HepG2 (cell line): ENCODE results near the gene COASY. TPM values are rescaled to one million over a fixed set of nuclear protein-coding genes. Genes with fewer than 3 reads are reported as not detected.

Experiments
- AGO2 ChIP-seq: fragments of 200-400 bp; formaldehyde crosslinking; optimal IDR thresholded peaks from 2 replicates; pipeline ENCODE3; 2017; ENCODE audit warnings: mild to moderate bottlenecking, low read depth, low read length, moderate library complexity
- ATF7-NPFF ChIP-seq: sonication (generic); formaldehyde crosslinking; IDR thresholded peaks from 2 replicates; pipeline ENCODE4 v1.8.1; 2023; ENCODE audit warnings: mild to moderate bottlenecking, low read depth, missing genetic modification reagents, moderate library complexity
- CC2D1A ChIP-seq: sonication (generic); formaldehyde crosslinking; IDR thresholded peaks from 2 replicates; pipeline ENCODE4 v1.8.1; 2023; ENCODE audit warnings: mild to moderate bottlenecking, missing genetic modification reagents
- ELF4 ChIP-seq: sonication (generic); formaldehyde crosslinking; IDR thresholded peaks from 2 replicates; pipeline ENCODE4 v1.5.0; 2020; ENCODE audit warnings: missing genetic modification reagents, mild to moderate bottlenecking, moderate library complexity, borderline replicate concordance
- HIC2 ChIP-seq: sonication (generic); formaldehyde crosslinking; IDR thresholded peaks from 2 replicates; pipeline ENCODE4 v1.9.0; 2022; ENCODE audit warnings: low read depth, missing genetic modification reagents
- HMGA1 ChIP-seq: sonication (generic); formaldehyde crosslinking; conservative IDR thresholded peaks from 2 replicates; pipeline ENCODE4 v1.4.0; 2020; ENCODE audit warnings: missing genetic modification reagents
- HNF4G ChIP-seq, 2 experiments: sonication (generic) in 1 of 2; formaldehyde crosslinking in 1 of 2; IDR thresholded peaks; 2 replicates each; pipeline versions ENCODE4 v1.4.0 to v1.6.1; 2011 to 2020; ENCODE audit warnings: borderline replicate concordance in 2 of 2, low read depth in 2 of 2, mild to moderate bottlenecking in 2 of 2, low read length in 1 of 2, missing genetic modification reagents in 1 of 2, moderate library complexity in 1 of 2
- KDM5A ChIP-seq: fragments of 200-600 bp; sonication (generic); IDR thresholded peaks from 2 replicates; pipeline ENCODE4 v1.7.0; 2018; ENCODE audit warnings: antibody characterized with exemption, mild to moderate bottlenecking, low read length, borderline replicate concordance
- KLF12 ChIP-seq: sonication (generic); formaldehyde crosslinking; IDR thresholded peaks from 2 replicates; pipeline ENCODE4 v1.4.0; 2020; ENCODE audit warnings: missing genetic modification reagents, borderline replicate concordance
- MIER3 ChIP-seq: IDR thresholded peaks from 2 replicates; pipeline ENCODE4 v1.6.1; 2016; ENCODE audit warnings: missing compliant biosample characterization, borderline replicate concordance
- PCBP1 ChIP-seq: fragments of 200-400 bp; formaldehyde crosslinking; IDR thresholded peaks from 2 replicates; pipeline ENCODE4 v1.6.1; 2017; ENCODE audit warnings: mild to moderate bottlenecking, low read depth, low read length, borderline replicate concordance
- POLR2A ChIP-seq, 2 experiments: IDR thresholded peaks; 2 replicates each; pipeline ENCODE4 v1.6.1; 2011; ENCODE audit warnings: low read depth in 2 of 2, low read length in 2 of 2, mild to moderate bottlenecking in 1 of 2, moderate library complexity in 1 of 2; ENCODE audit not compliant: insufficient read depth in 1 of 2
- SIX1 ChIP-seq: sonication (generic); formaldehyde crosslinking; IDR thresholded peaks from 2 replicates; pipeline ENCODE4 v1.4.0; 2020; ENCODE audit warnings: missing genetic modification reagents, borderline replicate concordance
- ZNF3 ChIP-seq: IDR thresholded peaks from 2 replicates; pipeline ENCODE4 v1.7.0; 2017; ENCODE audit warnings: inconsistent platforms
- ZNF354B ChIP-seq: sonication (generic); formaldehyde crosslinking; IDR thresholded peaks from 2 replicates; pipeline ENCODE4 v1.8.0; 2022; ENCODE audit warnings: mild to moderate bottlenecking, missing genetic modification reagents
- ZNF460 ChIP-seq: sonication (generic); formaldehyde crosslinking; IDR thresholded peaks from 2 replicates; pipeline ENCODE4 v1.5.1; 2020; ENCODE audit warnings: missing genetic modification reagents, mild to moderate bottlenecking, borderline replicate concordance
- ZNF513 ChIP-seq: sonication (generic); formaldehyde crosslinking; conservative IDR thresholded peaks from 2 replicates; pipeline ENCODE4 v1.5.0; 2020; ENCODE audit warnings: missing genetic modification reagents
- ZSCAN25 ChIP-seq: sonication (generic); formaldehyde crosslinking; IDR thresholded peaks from 2 replicates; pipeline ENCODE4 v1.8.0; 2022; ENCODE audit warnings: mild to moderate bottlenecking, missing genetic modification reagents
- polyA plus RNA-seq, 8 experiments: library from polyadenylated mRNA; depleted of rRNA in 3 of 8; stranded (reverse) in 7 of 8; unstranded in 1 of 8; fragments of >200 nt; fragmentation: Illumina TruSeq in 4 of 8; extraction: Trizol in 4 of 8; gene quantifications; 2 replicates each; pipeline versions ENCODE4 v1.2.1 to v1.2.3, GENCODE V29; 2011 to 2016; ENCODE audit warnings: low read depth in 4 of 8, missing spikeins in 1 of 8, mixed read lengths in 1 of 8; ENCODE audit not compliant: insufficient read depth in 1 of 8
- total RNA-seq, 5 experiments: library from RNA; depleted of rRNA; stranded (reverse); fragments of >200 nt; fragmentation: Illumina TruSeq; extraction: Trizol; gene quantifications; 2 replicates each; pipeline ENCODE4 v1.2.3, GENCODE V29; 2016; ENCODE audit warnings: low read depth in 1 of 5
- TF ChIP-seq, protein P1 (sequence below): sonication (generic); formaldehyde crosslinking; IDR thresholded peaks from 2 replicates; pipeline ENCODE4 v1.5.1; 2020; ENCODE audit warnings: mild to moderate bottlenecking, missing genetic modification reagents
- TF ChIP-seq, protein P2 (sequence below): sonication (generic); formaldehyde crosslinking; IDR thresholded peaks from 2 replicates; pipeline ENCODE4 v1.5.1; 2020; ENCODE audit warnings: mild to moderate bottlenecking, moderate library complexity, missing genetic modification reagents

Gene COASY
- total and polyA plus RNA-seq, 2 of the 13 experiments (the other 11 are each of a cell fraction or from before 2014, with no cell fraction given), result 90.7 to 125 TPM

DNA sequence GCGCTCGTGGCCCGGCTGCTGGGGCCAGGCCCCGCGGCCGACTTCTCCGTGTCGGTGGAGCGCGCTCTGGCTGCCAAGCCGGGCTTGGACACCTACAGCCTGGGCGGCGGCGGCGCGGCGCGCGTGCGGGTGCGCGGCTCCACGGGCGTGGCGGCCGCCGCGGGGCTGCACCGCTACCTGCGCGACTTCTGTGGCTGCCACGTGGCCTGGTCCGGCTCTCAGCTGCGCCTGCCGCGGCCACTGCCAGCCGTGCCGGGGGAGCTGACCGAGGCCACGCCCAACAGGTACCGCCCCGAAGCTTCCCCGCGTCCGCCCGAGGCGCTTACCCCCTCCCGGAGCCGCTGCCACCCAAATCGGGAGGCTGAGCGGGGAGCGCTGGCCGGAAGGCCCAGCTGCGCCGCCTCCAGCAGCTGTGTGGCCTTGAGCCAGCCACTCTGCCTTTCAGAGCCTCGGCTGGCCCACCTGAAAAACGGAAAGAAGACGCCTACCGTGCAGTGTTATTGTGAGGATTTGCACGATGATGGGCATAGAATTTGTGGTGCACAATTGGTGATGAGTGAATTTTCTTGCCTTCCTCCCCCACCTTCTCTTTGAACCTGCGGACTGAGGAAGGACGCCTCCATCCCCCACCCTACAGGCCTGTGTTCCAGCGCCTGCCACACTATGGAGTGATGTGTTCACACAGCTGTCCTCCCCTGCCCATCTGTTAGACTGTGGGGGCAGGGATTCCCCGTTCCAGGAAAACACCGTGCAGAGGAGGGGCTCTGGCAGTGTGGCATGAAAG is 25.4 kb upstream of the COASY start (continued):
- TF ChIP-seq, protein P1, sequence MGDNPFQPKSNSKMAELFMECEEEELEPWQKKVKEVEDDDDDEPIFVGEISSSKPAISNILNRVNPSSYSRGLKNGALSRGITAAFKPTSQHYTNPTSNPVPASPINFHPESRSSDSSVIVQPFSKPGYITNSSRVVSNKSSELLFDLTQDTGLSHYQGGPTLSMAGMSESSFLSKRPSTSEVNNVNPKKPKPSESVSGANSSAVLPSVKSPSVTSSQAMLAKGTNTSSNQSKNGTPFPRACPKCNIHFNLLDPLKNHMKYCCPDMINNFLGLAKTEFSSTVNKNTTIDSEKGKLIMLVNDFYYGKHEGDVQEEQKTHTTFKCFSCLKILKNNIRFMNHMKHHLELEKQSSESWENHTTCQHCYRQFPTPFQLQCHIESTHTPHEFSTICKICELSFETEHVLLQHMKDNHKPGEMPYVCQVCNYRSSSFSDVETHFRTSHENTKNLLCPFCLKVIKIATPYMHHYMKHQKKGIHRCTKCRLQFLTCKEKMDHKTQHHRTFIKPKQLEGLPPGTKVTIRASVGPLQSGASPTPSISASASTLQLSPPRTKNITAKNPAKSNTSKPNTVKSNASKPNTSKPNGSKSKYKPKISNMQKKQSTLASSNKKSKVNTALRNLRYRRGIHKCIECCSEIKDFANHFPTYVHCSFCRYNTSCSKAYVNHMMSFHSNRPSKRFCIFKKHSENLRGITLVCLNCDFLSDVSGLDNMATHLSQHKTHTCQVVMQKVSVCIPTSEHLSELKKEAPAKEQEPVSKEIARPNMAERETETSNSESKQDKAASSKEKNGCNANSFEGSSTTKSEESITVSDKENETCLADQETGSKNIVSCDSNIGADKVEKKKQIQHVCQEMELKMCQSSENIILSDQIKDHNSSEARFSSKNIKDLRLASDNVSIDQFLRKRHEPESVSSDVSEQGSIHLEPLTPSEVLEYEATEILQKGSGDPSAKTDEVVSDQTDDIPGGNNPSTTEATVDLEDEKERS, result 0 out of 2 replicates have a peak, but pooled peaks have one; percentile 10
- TF ChIP-seq PCBP1 (no peak), ZNF460 (CRISPR knock-in tag) (no peak), POLR2A (IDR thresholded peaks at IDR 0.05; ENCODE audit: insufficient read depth in 1 of 2, low read depth in 2 of 2, low read length in 2 of 2) (peak; percentile 37 to 47; a peak in 2 of 4 replicates), ZNF3 (CRISPR knock-in tag) (no peak), HMGA1 (no peak), CC2D1A (CRISPR knock-in tag) (no peak), ATF7-NPFF (peak; percentile 43; the same call in 1 of the 2 replicates), AGO2 (peak; percentile 58), ZNF513 (CRISPR knock-in tag) (no peak), SIX1 (CRISPR knock-in tag) (0 out of 2 replicates have a peak, but pooled peaks have one; percentile 47), MIER3 (CRISPR knock-in tag) (peak; percentile 16; the same call in 1 of the 2 replicates), ELF4 (CRISPR knock-in tag) (no peak; the same call in 1 of the 2 replicates), ZSCAN25 (peak; percentile 64), ZNF354B (peak; percentile 71; the same call in 1 of the 2 replicates), HNF4G (IDR thresholded peaks at IDR 0.05; ENCODE audit: borderline replicate concordance, low read depth, low read length) (no peak), HNF4G (CRISPR knock-in tag; IDR thresholded peaks at IDR 0.05; ENCODE audit: borderline replicate concordance, low read depth) (peak; percentile 42; the same call in 1 of the 2 replicates), KDM5A (peak; percentile 41; the same call in 1 of the 2 replicates), HIC2 (peak; percentile 89; the same call in 1 of the 2 replicates), KLF12 (0 out of 2 replicates have a peak, but pooled peaks have one; percentile 31)
- TF ChIP-seq, protein P2, sequence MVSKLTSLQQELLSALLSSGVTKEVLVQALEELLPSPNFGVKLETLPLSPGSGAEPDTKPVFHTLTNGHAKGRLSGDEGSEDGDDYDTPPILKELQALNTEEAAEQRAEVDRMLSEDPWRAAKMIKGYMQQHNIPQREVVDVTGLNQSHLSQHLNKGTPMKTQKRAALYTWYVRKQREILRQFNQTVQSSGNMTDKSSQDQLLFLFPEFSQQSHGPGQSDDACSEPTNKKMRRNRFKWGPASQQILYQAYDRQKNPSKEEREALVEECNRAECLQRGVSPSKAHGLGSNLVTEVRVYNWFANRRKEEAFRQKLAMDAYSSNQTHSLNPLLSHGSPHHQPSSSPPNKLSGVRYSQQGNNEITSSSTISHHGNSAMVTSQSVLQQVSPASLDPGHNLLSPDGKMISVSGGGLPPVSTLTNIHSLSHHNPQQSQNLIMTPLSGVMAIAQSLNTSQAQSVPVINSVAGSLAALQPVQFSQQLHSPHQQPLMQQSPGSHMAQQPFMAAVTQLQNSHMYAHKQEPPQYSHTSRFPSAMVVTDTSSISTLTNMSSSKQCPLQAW, result peak; percentile 93
